HL-60 (cell line): ENCODE data around the gene STUM.

Experiments
- DNase-seq, 2 experiments: peaks; one replicate each; pipeline ENCODE4 v3.0.0-alpha.2; 2010 to 2020; ENCODE audit warnings: low read depth in 1 of 2, low spot score in 1 of 2
- H3K27ac ChIP-seq: fragments of 250-450 bp; sonication (Bioruptor Pico); replicated peaks from 2 replicates; pipeline ENCODE4 v1.5.1; 2020; ENCODE audit warnings: mild to moderate bottlenecking, moderate library complexity
- H3K27me3 ChIP-seq: fragments of 250-450 bp; sonication (Bioruptor Pico); 2 replicates; pipeline ENCODE4 v1.5.1; 2021; ENCODE audit warnings: mild to moderate bottlenecking, moderate library complexity; ENCODE audit not compliant: insufficient read depth, poor library complexity, severe bottlenecking
- H3K4me3 ChIP-seq: replicated peaks from 2 replicates; pipeline ENCODE4 v1.5.1; 2011; ENCODE audit warnings: mild to moderate bottlenecking, control low read depth, low read length; ENCODE audit not compliant: insufficient read depth
- CTCF ChIP-seq: IDR thresholded peaks from one replicate; pipeline ENCODE4 v1.5.1; 2011; ENCODE audit warnings: low read length, control low read depth, inconsistent platforms; ENCODE audit not compliant: insufficient read depth
- GABPA ChIP-seq: IDR thresholded peaks from 2 replicates; pipeline ENCODE4 v1.6.1; 2012; ENCODE audit warnings: low read depth
- POLR2AphosphoS5 ChIP-seq: IDR thresholded peaks from 2 replicates; pipeline ENCODE4 v1.6.1; 2012; ENCODE audit warnings: low read depth
- REST ChIP-seq: IDR thresholded peaks from 2 replicates; pipeline ENCODE4 v1.6.1; 2012; ENCODE audit warnings: low read depth; ENCODE audit not compliant: insufficient replicate concordance
- SPI1 ChIP-seq: IDR thresholded peaks from 2 replicates; pipeline ENCODE4 v1.6.1; 2012; ENCODE audit warnings: low read depth, mild to moderate bottlenecking, borderline replicate concordance

STUM gene

GRCh38 chr1:226649244-226649643, 100.7 kb downstream of the STUM start:
- no peak overlapping the region for H3K4me3 ChIP-seq
- no peaks in the 10 kb centered on the region for H3K27me3 ChIP-seq
- TF ChIP-seq POLR2AphosphoS5 (no peak), CTCF (no peak), SPI1 (no peak), REST (no peak), GABPA (no peak)

GRCh38 chr1:226649780-226650179, 101.2 kb downstream of the STUM start:
- no peak for DNase-seq
- no peak for TF ChIP-seq POLR2AphosphoS5
- no peak for TF ChIP-seq CTCF
- TF ChIP-seq SPI1, result no peak
- TF ChIP-seq GABPA, result no peak
- no peak for TF ChIP-seq REST
- Histone ChIP-seq H3K27ac (no peak overlapping the region), H3K27me3 (no peaks in the 10 kb centered on the region), H3K4me3 (no peak overlapping the region)

More at GRCh38 chr1:226649244-226649643, 100.7 kb downstream of the STUM start:
- DNase-seq, result no peak
- no peak overlapping the region for H3K27ac ChIP-seq

GRCh38 chr1:226650236-226650841, 101.8 kb downstream of the STUM start:
- Histone ChIP-seq H3K27ac (no peak overlapping the region), H3K27me3 (no peaks in the 10 kb centered on the region), H3K4me3 (no peak overlapping the region)
- DNase-seq, result no peak
- TF ChIP-seq SPI1 (no peak), GABPA (no peak), CTCF (no peak), POLR2AphosphoS5 (no peak), REST (no peak)
